NCI-H2196 treated with DMSO at 0.1 percent for 48 hours (cell line): ENCODE results near the gene VPS54.
"Not testable (repeated sequence)": the region's sequence is repeated elsewhere in the genome, so short reads cannot be mapped to it uniquely, and the experiment has no call there.

Experiments
- DNase-seq: peaks from one replicate; lab custom pipeline; 2025; ENCODE audit not compliant: unreplicated experiment; lab: John Stamatoyannopoulos, UW

VPS54 gene

DNA sequence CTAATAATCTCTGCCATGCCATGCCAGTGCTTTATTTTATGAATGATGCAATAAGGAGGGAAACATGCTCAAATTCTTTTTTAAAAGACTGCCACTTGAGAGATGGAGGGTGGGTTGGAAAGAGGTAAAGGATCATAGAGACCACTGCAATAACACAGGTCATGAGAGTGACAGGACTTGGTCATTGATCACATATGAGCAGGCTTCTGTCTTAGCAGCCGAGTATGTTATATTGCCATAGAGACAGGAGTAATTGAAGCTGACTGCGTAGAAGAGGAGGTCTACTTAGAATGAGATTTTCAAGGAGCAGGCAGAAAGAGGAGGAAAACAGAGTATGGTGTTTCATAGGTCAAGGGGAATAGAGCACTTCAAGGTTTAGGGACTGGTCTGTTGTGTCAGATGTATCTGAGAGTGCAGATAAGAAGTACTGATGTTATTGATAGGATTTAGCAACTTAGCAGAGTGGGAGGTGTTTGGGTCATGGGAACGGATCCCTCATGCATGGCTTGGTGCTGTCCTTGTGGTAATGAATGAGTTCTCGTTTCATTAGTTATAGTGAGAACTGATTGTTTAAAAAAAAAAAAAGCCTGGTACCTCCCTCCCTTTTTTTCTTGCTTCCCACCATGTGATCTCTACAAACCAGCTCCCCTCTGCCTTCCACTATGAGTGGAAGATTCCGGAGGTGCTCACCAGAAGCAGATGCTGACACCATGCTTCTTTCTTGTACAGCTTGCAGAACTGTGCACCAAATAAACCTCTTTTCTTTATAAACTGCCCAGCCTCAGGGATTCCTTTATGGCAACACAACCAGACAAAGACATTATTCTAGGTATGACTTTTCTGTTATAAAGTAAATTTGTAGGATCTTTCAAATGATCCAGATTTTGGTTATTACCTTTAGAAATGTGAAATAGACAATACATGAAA, 144.8 kb downstream of the VPS54 start:
- no peak for DNase-seq

GRCh38 chr2:63872571-63873328, 146.5 kb downstream of the VPS54 start:
- DNase-seq, result no peak

DNA sequence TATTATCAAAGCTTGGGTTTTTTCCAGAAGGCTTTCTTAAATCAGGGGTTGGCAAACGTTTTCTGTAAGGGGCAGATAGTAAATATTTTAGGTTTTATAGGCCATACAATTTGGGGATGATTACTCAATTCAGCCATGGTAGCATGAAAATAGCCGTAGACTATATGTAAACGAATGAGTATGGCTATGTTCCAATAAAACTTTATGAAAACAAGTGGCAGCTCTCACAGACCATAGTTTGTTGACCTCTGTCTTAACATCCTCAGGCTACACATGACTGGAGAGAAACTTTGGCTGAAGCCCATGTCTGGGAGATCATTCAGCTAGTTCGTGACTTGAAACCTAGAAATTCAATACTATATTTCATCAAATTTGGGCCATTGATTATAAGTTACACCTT, 147.4 kb downstream of the VPS54 start:
- no peak for DNase-seq

DNA sequence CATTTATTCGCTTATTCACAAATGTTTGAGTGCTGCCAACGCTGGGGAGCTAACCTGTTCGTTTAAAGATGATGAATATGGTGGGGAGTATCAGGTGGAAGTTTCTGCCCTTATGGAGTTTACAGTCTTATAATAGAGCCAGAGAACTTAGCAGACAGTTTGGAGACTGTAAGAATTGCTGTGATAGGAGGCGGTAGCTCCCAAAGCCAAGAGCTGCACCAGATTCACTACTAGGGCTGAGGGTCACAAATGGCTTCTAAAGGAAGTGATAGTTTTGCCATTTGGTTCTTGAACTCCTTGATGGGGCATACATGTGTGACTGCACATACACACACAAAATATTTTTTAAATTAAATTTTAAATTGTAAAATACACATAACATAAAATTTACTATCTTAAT, 148.5 kb downstream of the VPS54 start:
- no peak for DNase-seq

GRCh38 chr2:63866009-63866709, 153.1 kb downstream of the VPS54 start:
- no peak for DNase-seq

- no peak for DNase-seq
Measured at GRCh38 chr2:63865159-63865799, 153.9 kb downstream of the VPS54 start.

GRCh38 chr2:63863707-63864106, 155.5 kb downstream of the VPS54 start:
- no peak for DNase-seq

- no peak for DNase-seq
Measured at GRCh38 chr2:63862806-63863205, 156.4 kb downstream of the VPS54 start.

GRCh38 chr2:63861220-63861822, 157.9 kb downstream of the VPS54 start:
- no peak for DNase-seq

- DNase-seq, result no peak
Measured at GRCh38 chr2:63858291-63858690, 160.9 kb downstream of the VPS54 start.

GRCh38 chr2:63856303-63856603, 163.0 kb downstream of the VPS54 start:
- DNase-seq, result no peak

- DNase-seq, result no peak
Measured at GRCh38 chr2:63855418-63856302, 163.6 kb downstream of the VPS54 start.

DNA sequence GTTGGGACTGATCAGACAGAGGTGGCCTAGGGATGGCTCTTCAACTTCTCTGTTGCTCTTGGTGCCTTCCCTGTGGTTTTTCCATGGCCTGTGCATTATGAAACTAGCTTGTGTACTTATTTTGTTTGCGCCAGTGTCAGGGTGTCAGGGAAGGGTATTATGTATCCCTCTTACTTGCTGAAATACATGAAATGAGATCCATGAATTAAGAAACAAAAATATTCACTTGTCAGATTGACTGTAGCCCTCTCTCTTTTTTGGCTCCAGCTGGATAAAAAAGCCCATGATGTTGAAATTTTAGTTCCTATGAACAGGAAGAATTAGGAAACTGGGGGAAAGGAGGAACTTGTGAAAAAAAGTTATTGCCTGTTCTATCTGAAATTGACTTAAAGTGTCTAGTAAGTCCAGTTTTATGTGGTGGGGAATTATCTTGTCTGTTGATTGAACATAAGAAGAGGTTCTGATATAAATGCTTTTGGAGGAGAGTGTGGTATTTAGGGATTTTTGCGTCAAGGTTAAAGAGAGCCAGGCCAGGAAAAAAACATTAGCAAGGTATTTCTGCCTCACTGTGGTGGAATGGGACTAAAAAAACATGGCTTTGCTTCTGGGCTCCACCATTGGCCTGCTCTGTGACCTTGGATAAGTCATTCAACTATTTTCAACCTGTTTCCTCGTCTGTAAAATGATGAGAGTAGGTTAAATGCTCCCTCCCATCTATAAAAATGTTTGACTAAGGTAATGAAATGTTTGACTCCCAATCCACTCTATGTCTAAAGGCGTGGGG, 165.5 kb downstream of the VPS54 start:
- DNase-seq, result no peak

- DNase-seq, result no peak
Measured at GRCh38 chr2:63851691-63852311, 167.4 kb downstream of the VPS54 start.

DNA sequence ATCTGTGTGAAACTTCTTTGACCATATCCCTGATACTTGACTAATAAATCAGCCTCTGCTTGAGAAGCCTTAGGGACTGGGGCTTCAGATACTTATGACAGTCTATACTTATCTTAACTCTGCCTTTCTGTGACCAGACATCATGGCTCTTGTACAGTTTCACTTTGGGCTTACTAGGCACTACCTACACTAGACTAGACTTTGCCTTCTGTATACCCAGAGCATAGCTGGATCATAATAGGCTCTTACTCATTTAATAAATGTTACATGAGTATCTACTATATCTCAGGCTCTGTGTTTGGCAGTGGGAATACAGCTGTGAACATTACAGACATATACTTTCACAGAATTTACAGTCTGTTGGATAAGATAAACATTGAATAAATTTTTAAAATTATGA, 168.6 kb downstream of the VPS54 start:
- no peak for DNase-seq

- no peak for DNase-seq
Measured at GRCh38 chr2:63850204-63850571, 169.0 kb downstream of the VPS54 start.

- DNase-seq, result no peak
Measured at GRCh38 chr2:63849381-63850203, 169.6 kb downstream of the VPS54 start.

- not testable (repeated sequence) for DNase-seq
Measured at GRCh38 chr2:63847571-63847970, 171.7 kb downstream of the VPS54 start.
